HCT116 (cell line): ENCODE data around the gene IL10RB. TPM values are rescaled to one million over a fixed set of nuclear protein-coding genes. Genes with fewer than 3 reads are reported as not detected.

Experiments used
- ATAC-seq: fragments of 200-7000 bp; cut with Tn5 transposase; 2 replicates; pipeline ENCODE4 v1.9.1; 2020; ENCODE audit warnings: mild to moderate bottlenecking, moderate library complexity
- BruUV-seq: library from RNA; stranded (reverse); fragments of 400-500 nt; replicated peaks from 2 replicates; lab custom pipeline; 2021; lab: Mats Ljungman, UMichigan
- CTCF ChIA-PET: fragments of 300-600 bp; sonication (Branson Sonifier 250); formaldehyde crosslinking; loops from one replicate; lab custom pipeline; 2021; ENCODE audit warnings: antibody characterized with exemption; lab: Charles Lee
- POLR2A ChIA-PET: fragments of 300-600, 350-600 bp; sonication (Branson Sonifier 250); formaldehyde crosslinking; loops from one replicate; lab custom pipeline; 2021; ENCODE audit warnings: antibody characterized with exemption; lab: Charles Lee
- RAD21 ChIA-PET, 2 experiments: fragments of 300-600 bp; sonication (Branson Sonifier 250); formaldehyde crosslinking; loops; one replicate each; lab custom pipeline; 2023; ENCODE audit warnings: low total read pairs in 2 of 2; ENCODE audit not compliant: uncharacterized antibody in 2 of 2, unreplicated experiment in 2 of 2, low non-redundant PET in 1 of 2; lab: Charles Lee
- DNase-seq: peaks from one replicate; pipeline ENCODE4 v3.0.0-alpha.2; 2010; ENCODE audit warnings: low read depth, low spot score
- H2AFZ ChIP-seq: fragments of 200-600 bp; shearing (Covaris generic), sonication (generic); 2 replicates; pipeline ENCODE4 v1.6.1; 2017; ENCODE audit warnings: low read depth, mixed run types, mixed read lengths, antibody characterized with exemption, low read length; ENCODE audit not compliant: poor library complexity, severe bottlenecking
- H3K27ac ChIP-seq: 2 replicates; pipeline ENCODE4 v1.5.1; 2012; ENCODE audit warnings: low read depth, low read length
- H3K27me3 ChIP-seq: fragments of 200-600 bp; sonication (generic); 2 replicates; pipeline ENCODE4 v1.6.1; 2016; ENCODE audit warnings: mixed run types, low read length, mixed read lengths; ENCODE audit not compliant: insufficient read depth
- H3K36me3 ChIP-seq, 2 experiments: fragments of 200-500 bp in 1 of 2; fragments of 200-600 bp in 1 of 2; sonication (Bioruptor generic) in 1 of 2; sonication (generic) in 1 of 2; 2 replicates each; pipeline versions ENCODE4 v1.5.1 to v1.6.1; 2014 to 2016; ENCODE audit warnings: low read length in 2 of 2, inconsistent platforms in 1 of 2, mixed read lengths in 1 of 2, mixed run types in 1 of 2; ENCODE audit not compliant: insufficient read depth in 2 of 2, control insufficient read depth in 1 of 2
- H3K4me1 ChIP-seq, 2 experiments: fragments of 200-600 bp in 1 of 2; sonication (generic) in 1 of 2; 2 replicates each; pipeline versions ENCODE4 v1.5.1 to v1.6.1; 2012 to 2017; ENCODE audit warnings: low read length in 2 of 2, inconsistent platforms in 1 of 2, mild to moderate bottlenecking in 1 of 2, mixed read lengths in 1 of 2, mixed run types in 1 of 2, moderate library complexity in 1 of 2; ENCODE audit not compliant: insufficient read depth in 2 of 2, control insufficient read depth in 1 of 2
- H3K4me2 ChIP-seq: fragments of 200-600 bp; sonication (generic); 2 replicates; pipeline ENCODE4 v1.6.1; 2017; ENCODE audit warnings: mixed run types, low read length, mixed read lengths
- H3K4me3 ChIP-seq, 2 experiments: fragments of 200-600 bp in 1 of 2; sonication (generic) in 1 of 2; replicated peaks in 1 of 2; 2 replicates each; pipeline ENCODE4 v1.5.1; 2011 to 2016; ENCODE audit warnings: low read length in 2 of 2, control low read depth in 1 of 2, low read depth in 1 of 2, mild to moderate bottlenecking in 1 of 2, mixed read lengths in 1 of 2, mixed run types in 1 of 2
- H3K79me2 ChIP-seq: fragments of 200-600 bp; sonication (generic); 2 replicates; pipeline ENCODE4 v1.6.1; 2017; ENCODE audit warnings: mild to moderate bottlenecking, mixed run types, low read length, moderate library complexity, mixed read lengths; ENCODE audit not compliant: insufficient read depth
- H3K9ac ChIP-seq: fragments of 200-600 bp; sonication (generic); 2 replicates; pipeline ENCODE4 v1.6.1; 2016; ENCODE audit warnings: low read length, mixed read lengths
- H3K9me2 ChIP-seq: fragments of 200-600 bp; sonication (generic), shearing (Covaris generic); 2 replicates; pipeline ENCODE4 v1.6.1; 2017; ENCODE audit warnings: mixed run types, mild to moderate bottlenecking, moderate library complexity; ENCODE audit not compliant: insufficient read depth
- H3K9me3 ChIP-seq, 2 experiments: fragments of 200-500 bp in 1 of 2; fragments of 200-600 bp in 1 of 2; sonication (Bioruptor generic) in 1 of 2; sonication (generic) in 1 of 2; 2 replicates each; pipeline ENCODE4 v1.6.1; 2014 to 2017; ENCODE audit warnings: low read length in 2 of 2, mixed read lengths in 2 of 2, inconsistent platforms in 1 of 2, low read depth in 1 of 2, mild to moderate bottlenecking in 1 of 2, mixed run types in 1 of 2, moderate library complexity in 1 of 2; ENCODE audit not compliant: control insufficient read depth in 1 of 2, insufficient read depth in 1 of 2
- H4K20me1 ChIP-seq: fragments of 200-600 bp; sonication (generic), shearing (Covaris generic); 2 replicates; pipeline ENCODE4 v1.6.1; 2017; ENCODE audit warnings: mixed run types, mild to moderate bottlenecking, moderate library complexity; ENCODE audit not compliant: insufficient read depth
- EZH2phosphoT487 ChIP-seq: fragments of 200-600 bp; IDR thresholded peaks from 2 replicates; pipeline ENCODE4 v1.6.1; 2018; ENCODE audit warnings: antibody characterized with exemption, borderline replicate concordance
- FOSL1 ChIP-seq: IDR thresholded peaks from 2 replicates; pipeline ENCODE4 v1.6.1; 2012; ENCODE audit warnings: low read depth
- REST ChIP-seq: IDR thresholded peaks from 2 replicates; pipeline ENCODE4 v1.6.1; 2012; ENCODE audit warnings: low read depth
- SIN3A ChIP-seq: IDR thresholded peaks from 2 replicates; pipeline ENCODE4 v1.6.1; 2012; ENCODE audit warnings: low read depth
- ZBTB33 ChIP-seq: IDR thresholded peaks from 2 replicates; pipeline ENCODE4 v1.6.1; 2011; ENCODE audit warnings: mild to moderate bottlenecking, low read length, moderate library complexity; ENCODE audit not compliant: insufficient replicate concordance; ENCODE audit errors: extremely low read depth
- intact Hi-C: fragments of 100-400 bp; cut with micrococcal nuclease; formaldehyde crosslinking; loops from 2 replicates; pipeline ENCODE4 v1.10.0; 2022
- total RNA-seq: library from RNA; stranded (reverse); gene quantifications from one replicate; pipeline ENCODE4 v1.2.1, GENCODE V29; 2021; ENCODE audit not compliant: unreplicated experiment

Gene IL10RB
- total RNA-seq, 1 experiment from 2014 or later = 13.7 TPM

- ATAC-seq = no peak
- POLR2A ChIA-PET = no interaction called here
- H3K27ac ChIP-seq = no peak overlapping the region
- H3K36me3 ChIP-seq = peaks cover 4% of the 10 kb centered on the region in 2 experiments; a peak in 1 of 4 replicates
- intact Hi-C loops = no loop called here
- no peaks in the 10 kb centered on the region for H3K9me2 ChIP-seq
- H3K4me2 ChIP-seq = no peak overlapping the region
- H4K20me1 ChIP-seq = no peaks in the 10 kb centered on the region
- BruUV-seq = no TSS peak
- RAD21 ChIA-PET = no interaction called here
- no peak overlapping the region for H3K4me3 ChIP-seq
- CTCF ChIA-PET = no interaction called here
- H2AFZ ChIP-seq = no peak overlapping the region
- no peaks in the 10 kb centered on the region for H3K4me1 ChIP-seq
- H3K9me3 ChIP-seq = no peaks in the 10 kb centered on the region
- H3K9ac ChIP-seq = no peak overlapping the region
- no peaks in the 10 kb centered on the region for H3K79me2 ChIP-seq
- TF ChIP-seq SIN3A = no peak
- no peak for TF ChIP-seq ZBTB33
- no peak for TF ChIP-seq FOSL1
- TF ChIP-seq REST = no peak
- no peak for TF ChIP-seq EZH2phosphoT487
- no peaks in the 10 kb centered on the region for H3K27me3 ChIP-seq
- no peak for DNase-seq
These were observed 25.8 kb upstream of the IL10RB start for GRCh38 chr21:33240404-33240803.
